PFSK-1 (cell line): ENCODE measurements around the gene TENT5C.

Source experiments
- FOXP2 ChIP-seq: optimal IDR thresholded peaks from 2 replicates; pipeline ENCODE3; 2011; ENCODE audit warnings: borderline replicate concordance, control low read depth, inconsistent platforms; ENCODE audit not compliant: insufficient read depth; ENCODE audit errors: extremely low read length, extremely low read depth
- POLR2AphosphoS5 ChIP-seq: IDR thresholded peaks from 2 replicates; pipeline ENCODE4 v1.6.1; 2012; ENCODE audit warnings: low read depth, mild to moderate bottlenecking, control low read depth, low read length, moderate library complexity
- SIN3A ChIP-seq: IDR thresholded peaks from 2 replicates; pipeline ENCODE4 v1.6.1; 2012; ENCODE audit warnings: mild to moderate bottlenecking, low read length, moderate library complexity, borderline replicate concordance; ENCODE audit not compliant: insufficient read depth
- TAF1 ChIP-seq: IDR thresholded peaks from 2 replicates; pipeline ENCODE4 v1.6.1; 2012; ENCODE audit warnings: low read length, control low read depth, borderline replicate concordance; ENCODE audit not compliant: insufficient read depth
- TF ChIP-seq, protein P1 (sequence below), 2 experiments: IDR thresholded peaks; 2 replicates each; pipeline versions ENCODE4 v1.6.1 to v1.8.0; 2011 to 2012; ENCODE audit warnings: low read depth in 2 of 2, low read length in 2 of 2, control low read depth in 1 of 2, inconsistent platforms in 1 of 2, mild to moderate bottlenecking in 1 of 2, moderate library complexity in 1 of 2; ENCODE audit not compliant: insufficient read depth in 1 of 2

Gene TENT5C

DNA sequence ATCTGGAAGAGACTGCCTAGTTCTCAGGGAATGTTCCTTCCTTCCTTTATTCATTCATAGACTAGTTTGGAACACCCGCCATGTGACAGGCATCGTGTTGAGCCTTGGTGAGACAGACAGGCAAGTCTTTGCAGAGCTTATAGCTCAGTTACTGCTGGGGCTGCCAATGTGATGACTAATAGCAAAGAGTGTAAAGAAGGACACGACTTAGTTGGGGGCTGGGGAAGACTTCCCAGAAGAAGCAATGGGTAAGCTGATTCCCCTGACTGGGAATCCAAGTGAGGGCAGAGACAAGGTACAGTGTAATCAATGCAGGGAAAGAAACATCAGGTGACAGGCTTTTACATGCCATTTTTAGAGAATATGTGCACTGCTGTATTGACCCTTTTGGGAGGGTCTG, 51.2 kb downstream of the TENT5C start:
- TF ChIP-seq POLR2AphosphoS5 = no peak
- no peak for TF ChIP-seq TAF1
- TF ChIP-seq, protein P1, sequence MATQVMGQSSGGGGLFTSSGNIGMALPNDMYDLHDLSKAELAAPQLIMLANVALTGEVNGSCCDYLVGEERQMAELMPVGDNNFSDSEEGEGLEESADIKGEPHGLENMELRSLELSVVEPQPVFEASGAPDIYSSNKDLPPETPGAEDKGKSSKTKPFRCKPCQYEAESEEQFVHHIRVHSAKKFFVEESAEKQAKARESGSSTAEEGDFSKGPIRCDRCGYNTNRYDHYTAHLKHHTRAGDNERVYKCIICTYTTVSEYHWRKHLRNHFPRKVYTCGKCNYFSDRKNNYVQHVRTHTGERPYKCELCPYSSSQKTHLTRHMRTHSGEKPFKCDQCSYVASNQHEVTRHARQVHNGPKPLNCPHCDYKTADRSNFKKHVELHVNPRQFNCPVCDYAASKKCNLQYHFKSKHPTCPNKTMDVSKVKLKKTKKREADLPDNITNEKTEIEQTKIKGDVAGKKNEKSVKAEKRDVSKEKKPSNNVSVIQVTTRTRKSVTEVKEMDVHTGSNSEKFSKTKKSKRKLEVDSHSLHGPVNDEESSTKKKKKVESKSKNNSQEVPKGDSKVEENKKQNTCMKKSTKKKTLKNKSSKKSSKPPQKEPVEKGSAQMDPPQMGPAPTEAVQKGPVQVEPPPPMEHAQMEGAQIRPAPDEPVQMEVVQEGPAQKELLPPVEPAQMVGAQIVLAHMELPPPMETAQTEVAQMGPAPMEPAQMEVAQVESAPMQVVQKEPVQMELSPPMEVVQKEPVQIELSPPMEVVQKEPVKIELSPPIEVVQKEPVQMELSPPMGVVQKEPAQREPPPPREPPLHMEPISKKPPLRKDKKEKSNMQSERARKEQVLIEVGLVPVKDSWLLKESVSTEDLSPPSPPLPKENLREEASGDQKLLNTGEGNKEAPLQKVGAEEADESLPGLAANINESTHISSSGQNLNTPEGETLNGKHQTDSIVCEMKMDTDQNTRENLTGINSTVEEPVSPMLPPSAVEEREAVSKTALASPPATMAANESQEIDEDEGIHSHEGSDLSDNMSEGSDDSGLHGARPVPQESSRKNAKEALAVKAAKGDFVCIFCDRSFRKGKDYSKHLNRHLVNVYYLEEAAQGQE (IDR thresholded peaks at IDR 0.05; ENCODE audit: insufficient read depth in 1 of 2, low read depth in 2 of 2, low read length in 2 of 2) = no peak
- no peak for TF ChIP-seq FOXP2
- TF ChIP-seq SIN3A = no peak

DNA sequence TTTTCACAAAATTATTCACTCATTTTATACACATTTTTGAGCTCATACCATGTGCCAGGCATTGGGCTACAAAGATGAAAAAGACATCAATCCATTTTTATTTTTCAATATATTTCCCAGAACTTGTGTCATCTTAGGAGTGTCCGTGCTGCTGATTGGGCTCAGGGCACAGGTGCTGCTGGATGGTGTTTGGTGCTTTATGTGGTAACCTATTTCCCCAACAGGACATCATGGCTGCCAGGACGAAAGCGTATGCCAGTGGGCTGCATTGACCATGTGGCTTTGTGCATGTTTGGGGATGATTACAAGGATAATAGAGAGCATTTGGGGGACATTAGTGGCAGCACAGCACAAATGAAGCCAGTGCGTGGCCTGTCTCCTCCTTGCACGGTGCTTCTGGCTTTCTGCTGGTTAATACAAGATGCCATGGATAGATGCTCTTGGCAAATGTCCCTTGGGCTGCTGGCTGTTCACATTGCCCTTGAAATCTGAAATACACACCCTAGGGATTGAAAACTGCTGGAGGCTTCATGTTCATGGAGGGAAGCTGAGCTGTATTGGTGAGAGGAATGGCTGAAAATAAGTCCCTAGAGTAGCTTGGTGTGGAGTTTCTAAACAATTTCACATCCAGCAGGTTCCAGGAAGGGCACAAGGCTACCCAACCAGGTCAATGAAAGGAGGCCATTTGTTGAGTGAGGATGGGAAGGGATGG, 52.3 kb downstream of the TENT5C start:
- TF ChIP-seq, protein P1 (IDR thresholded peaks at IDR 0.05; ENCODE audit: insufficient read depth in 1 of 2, low read depth in 2 of 2, low read length in 2 of 2) = no peak
- TF ChIP-seq POLR2AphosphoS5 (no peak), SIN3A (no peak), TAF1 (no peak), FOXP2 (no peak)

DNA sequence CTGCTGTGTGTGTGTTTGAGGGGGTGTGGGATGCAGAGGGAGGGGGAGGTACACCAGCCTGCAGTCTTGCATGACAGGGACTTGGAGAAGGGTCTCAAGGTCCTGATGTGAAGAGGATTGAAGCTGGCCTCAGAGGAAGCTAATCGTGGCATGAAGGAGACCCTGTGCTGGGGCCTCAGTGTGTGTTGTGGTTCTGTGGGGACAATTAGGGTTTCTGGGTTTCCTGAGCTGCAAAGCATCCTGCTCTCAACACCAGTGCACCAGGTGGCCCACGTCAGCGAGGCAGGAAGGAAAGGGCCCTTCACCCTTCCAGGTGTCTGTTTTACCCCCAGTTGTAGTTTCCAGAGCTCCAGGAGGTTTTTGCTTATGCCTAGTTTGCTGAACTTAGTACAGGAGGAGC, 52.8 kb downstream of the TENT5C start:
- TF ChIP-seq TAF1 = no peak
- no peak for TF ChIP-seq POLR2AphosphoS5
- TF ChIP-seq SIN3A = no peak
- TF ChIP-seq FOXP2 = no peak
- TF ChIP-seq, protein P1 (IDR thresholded peaks at IDR 0.05; ENCODE audit: insufficient read depth in 1 of 2, low read depth in 2 of 2, low read length in 2 of 2) = no peak

DNA sequence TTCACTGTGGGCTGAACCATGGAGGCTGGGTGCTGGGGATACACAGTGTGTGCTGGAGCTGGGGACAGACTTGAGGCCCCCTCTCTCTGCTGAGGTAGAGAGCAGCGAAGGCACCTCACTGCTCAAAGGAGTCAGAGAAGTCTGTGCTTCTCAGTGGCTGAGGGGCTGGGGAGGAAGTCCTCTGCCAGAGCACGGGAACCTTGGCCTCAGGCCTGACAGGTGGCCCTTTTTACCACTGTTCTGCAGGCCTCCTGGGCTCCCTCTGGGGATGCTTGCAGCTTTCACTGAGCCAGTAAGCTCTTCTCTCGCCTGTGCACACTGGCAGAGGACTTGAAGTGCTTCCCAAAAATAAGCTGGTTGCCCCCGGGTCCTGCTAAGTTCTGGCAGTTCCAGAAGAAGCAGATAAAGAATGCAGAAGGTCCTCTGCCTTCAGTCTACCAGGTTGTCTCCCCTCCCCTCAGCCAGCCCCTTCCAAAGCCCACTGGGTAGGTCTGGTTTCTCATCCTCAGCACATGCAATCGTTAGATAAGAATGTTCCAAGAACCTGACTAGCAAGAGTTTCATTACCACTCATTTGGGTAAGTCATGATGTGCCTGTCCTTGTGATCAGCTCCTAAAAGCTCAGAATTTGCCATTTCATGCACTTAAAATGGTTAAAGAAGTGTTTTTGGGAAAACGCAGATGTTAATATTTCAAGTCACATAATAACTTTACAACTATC, 53.9 kb downstream of the TENT5C start:
- no peak for TF ChIP-seq POLR2AphosphoS5
- TF ChIP-seq SIN3A = no peak
- no peak for TF ChIP-seq TAF1
- TF ChIP-seq, protein P1 (IDR thresholded peaks at IDR 0.05; ENCODE audit: insufficient read depth in 1 of 2, low read depth in 2 of 2, low read length in 2 of 2) = no peak
- TF ChIP-seq FOXP2 = no peak
